ENCODE measurements around the gene ROR1.

DNA sequence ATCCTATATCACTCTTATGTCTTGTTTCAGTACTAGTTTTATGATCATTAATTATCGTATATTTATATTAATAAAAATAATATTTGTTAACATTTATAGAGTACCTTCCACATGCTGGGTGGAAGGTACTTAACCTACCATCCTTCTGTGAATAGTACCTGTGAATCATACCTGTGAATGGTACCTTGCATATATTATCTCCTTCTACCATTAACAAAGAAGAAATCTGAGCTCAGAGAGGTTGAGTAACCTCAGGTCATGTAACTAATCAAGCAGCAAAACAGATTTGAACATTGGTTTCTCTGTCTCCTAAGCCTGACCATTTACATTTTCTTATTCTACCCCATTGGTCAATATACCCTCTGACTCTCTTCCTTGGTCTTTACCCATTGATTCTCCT is 255.2 kb downstream of the ROR1 start:
- TF ChIP-seq SNRNP70 (optimal IDR thresholded peaks at IDR 0.05; ENCODE audit: low read depth, low read length) (no peak), GABPA (tag; conservative IDR thresholded peaks at IDR 0.05; ENCODE audit: low read depth) (no peak), BCL6 (CRISPR knock-in tag; IDR thresholded peaks at IDR 0.05) (no peak), POLR2A (conservative IDR thresholded peaks at IDR 0.05) (no peak)
